K562 (cell line): ENCODE measurements around the gene TMEM176A. TPM values are rescaled to one million over a fixed set of nuclear protein-coding genes. Genes with fewer than 3 reads are reported as not detected.
"Not testable (repeated sequence)": the region's sequence is repeated elsewhere in the genome, so short reads cannot be mapped to it uniquely, and the experiment has no call there.

ENCODE experiments used
- ATAC-seq: fragments of 200-7000 bp; cut with Tn5 transposase; 3 replicates; pipeline ENCODE4 v1.9.1; 2020; ENCODE audit warnings: moderate library complexity
- BruUV-seq: library from RNA; stranded (reverse); fragments of 400-500 nt; replicated peaks from 2 replicates; lab custom pipeline; 2021; lab: Mats Ljungman, UMichigan
- CTCF ChIA-PET: fragments of 300-600 bp; formaldehyde crosslinking; extraction: SDS; loops from one replicate; lab custom pipeline; 2021; ENCODE audit warnings: low intra/inter-chr PET ratio; lab: Yijun Ruan, JAX
- POLR2A ChIA-PET: fragments of 300-600, 350-650 bp; sonication (Branson Sonifier 250); formaldehyde crosslinking; extraction: SDS; loops from one replicate; lab custom pipeline; 2021; ENCODE audit warnings: antibody characterized with exemption, inconsistent platforms; lab: Yijun Ruan, JAX
- DNase-seq, 4 experiments: peaks; one replicate each; pipeline versions ENCODE4 v3.0.0 to v3.0.0-alpha.2; 2011 to 2018; ENCODE audit warnings: low spot score in 3 of 4, mixed read lengths in 3 of 4; ENCODE audit errors: extremely low read depth in 1 of 4
- FAIRE-seq: peaks from 2 replicates; lab custom pipeline; 2011; peaks lifted over from hg19 to GRCh38; lab: Jason Lieb, UNC
- H2AFZ ChIP-seq: 2 replicates; pipeline ENCODE4 v1.6.0; 2011; ENCODE audit warnings: low read depth, low read length, control low read depth, inconsistent platforms
- H3K27ac ChIP-seq: fragments of 200-600 bp; 3 replicates; pipeline ENCODE4 v1.8.0; 2011; ENCODE audit warnings: low read depth, mild to moderate bottlenecking, control low read depth, inconsistent platforms, low read length, moderate library complexity, mixed read lengths; ENCODE audit errors: extremely low read depth
- H3K27me3 ChIP-seq, 2 experiments: fragments of 300-600 bp in 1 of 2; 2 replicates in 1 of 2; 3 replicates in 1 of 2; pipeline versions ENCODE4 v1.6.0 to v1.8.0; 2011; ENCODE audit warnings: inconsistent platforms in 2 of 2, low read length in 2 of 2, mild to moderate bottlenecking in 1 of 2, mixed read lengths in 1 of 2, moderate library complexity in 1 of 2; ENCODE audit not compliant: control insufficient read depth in 2 of 2, insufficient read depth in 2 of 2
- H3K36me3 ChIP-seq: fragments of 300-600 bp; 3 replicates; pipeline ENCODE4 v1.8.0; 2011; ENCODE audit warnings: mild to moderate bottlenecking, low read length, inconsistent platforms; ENCODE audit not compliant: control insufficient read depth, insufficient read depth
- H3K4me1 ChIP-seq, 2 experiments: fragments of 200-600 bp in 1 of 2; replicated peaks in 1 of 2; 2 replicates in 1 of 2; 3 replicates in 1 of 2; pipeline versions ENCODE4 v1.5.1 to v1.8.0; 2011; ENCODE audit warnings: inconsistent platforms in 2 of 2, low read length in 2 of 2, mild to moderate bottlenecking in 1 of 2, mixed read lengths in 1 of 2, moderate library complexity in 1 of 2; ENCODE audit not compliant: control insufficient read depth in 2 of 2, insufficient read depth in 2 of 2
- H3K4me2 ChIP-seq: 2 replicates; pipeline ENCODE4 v1.6.1; 2011; ENCODE audit warnings: low read length, control low read depth, inconsistent platforms, mixed read lengths; ENCODE audit not compliant: insufficient read depth
- H3K4me3 ChIP-seq: fragments of 200-600 bp; sonication (generic), shearing (Covaris generic); 2 replicates; pipeline ENCODE4 v1.5.1; 2016; ENCODE audit warnings: control low read depth, inconsistent platforms
- H3K79me2 ChIP-seq: fragments of 200-600 bp; 3 replicates; pipeline ENCODE4 v1.8.0; 2011; ENCODE audit warnings: low read length, inconsistent platforms; ENCODE audit not compliant: control insufficient read depth, insufficient read depth
- H3K9ac ChIP-seq, 2 experiments: 2 replicates each; pipeline versions ENCODE4 v1.6.0 to v1.6.1; 2011; ENCODE audit warnings: low read depth in 2 of 2, low read length in 2 of 2, control low read depth in 1 of 2, inconsistent platforms in 1 of 2, mild to moderate bottlenecking in 1 of 2, mixed read lengths in 1 of 2; ENCODE audit not compliant: insufficient read depth in 1 of 2
- H3K9me1 ChIP-seq: one replicate; pipeline ENCODE4 v1.6.0; 2011; ENCODE audit warnings: inconsistent platforms, mild to moderate bottlenecking, low read length, moderate library complexity; ENCODE audit not compliant: control insufficient read depth, insufficient read depth
- H3K9me3 ChIP-seq: replicated peaks from 2 replicates; pipeline ENCODE4 v1.5.1; 2011; ENCODE audit warnings: low read depth, low read length, inconsistent platforms; ENCODE audit not compliant: control insufficient read depth, insufficient read depth
- H4K20me1 ChIP-seq: replicated peaks from 2 replicates; pipeline ENCODE4 v1.6.1; 2011; ENCODE audit warnings: low read length, inconsistent platforms, mixed read lengths; ENCODE audit not compliant: control insufficient read depth, insufficient read depth
- C11orf30 ChIP-seq: fragments of 450-650 bp; IDR thresholded peaks from 2 replicates; pipeline ENCODE4 v1.6.1; 2016; ENCODE audit warnings: low read depth, mild to moderate bottlenecking
- HES1 ChIP-seq: fragments of 450-650 bp; IDR thresholded peaks from 2 replicates; pipeline ENCODE4 v1.6.1; 2016; ENCODE audit warnings: low read depth, mild to moderate bottlenecking, moderate library complexity
- SMC3 ChIP-seq: conservative IDR thresholded peaks from 2 replicates; pipeline ENCODE4 v1.6.1; 2011; ENCODE audit warnings: low read depth, low read length, improper control_type of control experiment; ENCODE audit not compliant: insufficient read depth
- ZFPM2 ChIP-seq: fragments of 250-450 bp; sonication (Bioruptor Pico); IDR thresholded peaks from 2 replicates; pipeline ENCODE4 v1.5.1; 2022; ENCODE audit warnings: mild to moderate bottlenecking
- ZNF655 ChIP-seq: fragments of 250-450 bp; sonication (Bioruptor Pico); IDR thresholded peaks from 2 replicates; pipeline ENCODE4 v1.5.0; 2021
- WGBS: fragments of 100-300 bp; shearing (Covaris generic); methylation state at CpG from one replicate; pipeline ENCODE4 v1.1.6; 2016; ENCODE audit warnings: low coverage, mixed read lengths; ENCODE audit not compliant: insufficient coverage; ENCODE audit errors: missing lambda C conversion rate; 5-methylcytosine and 5-hydroxymethylcytosine counted together
- in situ Hi-C: fragments of 300-500 bp; cut with MboI; formaldehyde crosslinking; loops from 4 replicates; pipeline ENCODE4 v1.15.0; 2018; ENCODE audit warnings: inconsistent platforms, mixed read lengths
- intact Hi-C: fragments of 100-400 bp; cut with micrococcal nuclease; formaldehyde crosslinking; loops from 2 replicates; pipeline ENCODE4 v1.14.2; 2022
- polyA plus RNA-seq, 8 experiments: library from polyadenylated mRNA; depleted of rRNA in 4 of 8; stranded (reverse) in 5 of 8; unstranded in 3 of 8; fragments of >200 nt; fragmentation: Nextera tagmentation in 2 of 8; fragmentation: Illumina TruSeq in 1 of 8; extraction: Ambion mirVana in 2 of 8; extraction: Trizol in 1 of 8; gene quantifications; 2 replicates each; pipeline versions ENCODE4 v1.2.1 to v1.2.3, GENCODE V29; 2011 to 2014; ENCODE audit warnings: inconsistent platforms in 1 of 8, missing spikeins in 1 of 8
- total RNA-seq, 7 experiments: library from RNA; depleted of rRNA in 6 of 7; stranded (reverse); fragments of >200 nt in 6 of 7; fragmentation: Illumina TruSeq in 2 of 7; extraction: Trizol in 2 of 7; gene quantifications; 2 replicates each; pipeline versions ENCODE4 v1.2.1 to v1.2.3, GENCODE V29; 2011 to 2021; ENCODE audit warnings: low replicate concordance in 1 of 7

Gene TMEM176A
- total and polyA plus RNA-seq, 9 of the 15 experiments (the other 6 are each of a cell fraction or from before 2014, with no cell fraction given): 0.31 TPM; not detected in 8

GRCh38 chr7:150806863-150807262 lies 6.3 kb downstream of the TMEM176A start (continued):
- TF ChIP-seq ZFPM2 (no peak), SMC3 (0 out of 2 replicates have a peak, but pooled peaks have one; percentile 17), C11orf30 (no peak), ZNF655 (no peak), HES1 (no peak)
- TF ChIP-seq, all 486 proteins: peak for 5

- under 1% methylated on average over 13 of the region's 13 CpGs for WGBS
- CTCF ChIA-PET: interaction anchor here (1.3 kb wide), 1 partner anchor 30 kb away, joined by 3 read pairs; no protein-coding TSS in a partner anchor
- DNase-seq: not testable (repeated sequence)
Observed at GRCh38 chr7:150807616-150808438, 7.3 kb downstream of the TMEM176A start.

More at GRCh38 chr7:150807616-150808438, 7.3 kb downstream of the TMEM176A start:
- in situ Hi-C loops, BruUV-seq, H3K4me2 ChIP-seq, H3K4me1 ChIP-seq, H3K9ac ChIP-seq, ATAC-seq, H4K20me1 ChIP-seq, H3K4me3 ChIP-seq, H2AFZ ChIP-seq, intact Hi-C loops, H3K27ac ChIP-seq, H3K9me3 ChIP-seq, H3K9me1 ChIP-seq, H3K79me2 ChIP-seq, FAIRE-seq, H3K36me3 ChIP-seq: not testable (repeated sequence)
- POLR2A ChIA-PET: interaction anchor here (0.6 to 1.0 kb wide), 3 partner anchors 15 to 322 kb away, joined by 3 read pairs; no protein-coding TSS in a partner anchor
- peaks cover 13 to 29% of the 10 kb centered on the region in 2 experiments; a peak in 4 of 5 replicates for H3K27me3 ChIP-seq
